ENCODE measurements around the gene XIRP1.

Gene XIRP1

DNA sequence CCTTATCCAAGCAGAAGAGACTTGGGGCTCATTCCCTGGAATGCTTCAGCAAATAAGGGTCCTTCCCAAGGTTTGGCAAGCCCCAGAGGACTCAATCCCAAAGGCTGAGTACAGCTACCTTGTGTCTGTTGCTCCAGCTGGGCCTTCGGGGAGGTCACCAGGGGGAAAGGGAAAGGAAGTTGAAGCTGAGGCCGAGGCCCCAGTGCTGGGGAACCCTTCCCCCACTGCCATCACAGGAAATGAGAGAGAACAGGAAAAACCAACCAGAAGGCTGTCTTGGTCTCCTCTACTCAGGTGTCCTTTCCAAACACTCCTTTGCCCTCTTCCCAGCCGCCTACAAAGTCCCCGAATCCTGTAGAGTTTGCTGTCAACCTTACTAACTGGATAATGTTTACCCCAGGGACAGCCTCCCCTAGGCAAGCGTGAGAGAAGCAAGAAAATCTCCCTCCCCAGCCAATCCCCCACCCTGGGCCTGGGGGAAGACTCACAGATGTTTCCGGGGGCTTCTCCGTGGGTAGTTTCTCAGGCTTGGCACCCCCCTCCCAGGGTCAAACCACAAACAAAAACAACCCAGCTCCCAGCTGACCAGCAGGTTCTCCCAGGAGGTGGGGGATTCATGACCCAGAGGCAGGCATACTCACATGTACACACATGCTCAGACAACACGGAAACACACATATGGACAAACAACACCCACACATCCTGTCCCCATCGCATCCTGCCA, 44.5 kb downstream of the XIRP1 start:
- H3K27ac ChIP-seq, result peak overlapping the region; percentile 94
- ChIA-PET CTCF (interaction anchor here (0.7 to 1.1 kb wide), 2 partner anchors 140 to 300 kb away, joined by 3 read pairs; no protein-coding TSS in a partner anchor), POLR2A (ENCODE audit: low non-redundant PET) (no interaction called here)
- TF ChIP-seq, protein P1, sequence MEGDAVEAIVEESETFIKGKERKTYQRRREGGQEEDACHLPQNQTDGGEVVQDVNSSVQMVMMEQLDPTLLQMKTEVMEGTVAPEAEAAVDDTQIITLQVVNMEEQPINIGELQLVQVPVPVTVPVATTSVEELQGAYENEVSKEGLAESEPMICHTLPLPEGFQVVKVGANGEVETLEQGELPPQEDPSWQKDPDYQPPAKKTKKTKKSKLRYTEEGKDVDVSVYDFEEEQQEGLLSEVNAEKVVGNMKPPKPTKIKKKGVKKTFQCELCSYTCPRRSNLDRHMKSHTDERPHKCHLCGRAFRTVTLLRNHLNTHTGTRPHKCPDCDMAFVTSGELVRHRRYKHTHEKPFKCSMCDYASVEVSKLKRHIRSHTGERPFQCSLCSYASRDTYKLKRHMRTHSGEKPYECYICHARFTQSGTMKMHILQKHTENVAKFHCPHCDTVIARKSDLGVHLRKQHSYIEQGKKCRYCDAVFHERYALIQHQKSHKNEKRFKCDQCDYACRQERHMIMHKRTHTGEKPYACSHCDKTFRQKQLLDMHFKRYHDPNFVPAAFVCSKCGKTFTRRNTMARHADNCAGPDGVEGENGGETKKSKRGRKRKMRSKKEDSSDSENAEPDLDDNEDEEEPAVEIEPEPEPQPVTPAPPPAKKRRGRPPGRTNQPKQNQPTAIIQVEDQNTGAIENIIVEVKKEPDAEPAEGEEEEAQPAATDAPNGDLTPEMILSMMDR (conservative IDR thresholded peaks at IDR 0.05; ENCODE audit: low read depth), result no peak
- no peak for DNase-seq (ENCODE audit: low spot score)

DNA sequence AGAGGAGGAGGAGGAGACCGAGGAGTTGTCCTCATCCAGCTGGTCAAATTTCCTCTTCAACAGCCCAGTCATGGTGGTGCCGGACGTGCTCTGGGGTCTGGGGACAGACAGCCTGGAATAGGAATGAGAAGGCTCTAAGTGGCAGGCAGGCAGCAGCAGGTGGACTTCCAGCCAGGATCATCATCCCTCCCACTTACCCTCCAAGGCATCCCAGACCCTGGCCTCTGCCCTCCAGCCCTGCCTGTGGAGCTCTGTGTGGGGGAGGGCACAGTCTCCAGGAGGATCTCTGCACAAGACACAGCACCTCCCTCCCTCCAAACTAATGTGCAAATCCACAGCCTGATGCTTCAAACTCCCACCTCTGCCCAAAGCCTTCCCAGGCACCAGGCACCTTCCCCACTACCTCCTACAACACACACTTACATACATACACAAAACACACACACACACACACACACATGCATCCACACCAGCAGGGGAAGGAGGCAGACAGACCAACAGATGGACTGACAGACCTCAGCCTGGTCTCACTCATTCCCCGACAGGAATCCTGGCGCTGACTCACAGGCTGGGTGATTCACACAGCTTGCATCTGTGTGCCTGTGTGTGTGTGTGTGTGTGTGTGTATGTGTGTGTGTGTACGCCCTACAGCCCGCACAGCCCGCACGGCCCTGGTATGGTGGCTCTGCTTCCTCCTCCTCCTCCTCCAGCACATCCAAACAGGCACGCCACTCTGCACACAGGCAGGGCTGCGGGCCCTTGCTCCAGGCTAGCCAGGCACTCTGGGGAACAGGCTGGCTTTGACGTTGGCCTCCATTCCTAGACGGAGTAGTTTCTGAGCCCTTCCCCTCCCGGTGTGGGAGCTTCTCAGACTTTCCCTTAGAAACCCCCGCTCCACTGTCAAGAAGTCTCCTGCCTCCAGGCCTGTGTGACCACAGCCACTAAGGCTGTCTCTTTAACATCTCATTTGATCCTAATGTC, 45.5 kb downstream of the XIRP1 start:
- H3K27ac ChIP-seq, result peak overlapping the region; percentile 94
- CTCF ChIA-PET, result interaction anchor here (0.6 to 1.2 kb wide), 3 partner anchors 21 to 141 kb away, joined by 3 to 6 read pairs (median 4); no protein-coding TSS in a partner anchor

DNA sequence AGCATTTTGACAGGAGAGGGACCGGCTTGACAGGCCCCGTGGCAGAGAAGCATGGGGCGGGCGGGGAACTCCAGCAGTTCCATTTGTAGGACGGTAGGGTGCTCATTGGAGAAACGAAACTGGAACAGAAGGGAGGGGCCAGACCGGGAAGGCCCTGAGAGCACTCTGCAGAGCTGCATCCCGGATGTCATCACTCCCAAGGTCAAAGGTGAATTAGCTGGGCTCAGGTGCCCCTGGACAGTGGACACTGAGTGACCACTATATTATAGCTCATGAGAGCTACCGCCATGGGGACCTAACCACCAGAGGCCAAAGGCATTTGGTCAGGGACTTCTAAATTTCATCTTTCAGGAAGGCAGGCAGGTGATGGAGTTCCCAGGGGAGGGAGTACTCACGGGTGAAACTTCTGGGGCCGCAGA, 46.3 kb downstream of the XIRP1 start:
- ChIA-PET POLR2A (ENCODE audit: low non-redundant PET) (no interaction called here), CTCF (interaction anchor here (0.7 to 1.2 kb wide), 2 partner anchors 20 to 706 kb away, joined by 3 to 6 read pairs; no protein-coding TSS in a partner anchor)
- TF ChIP-seq, protein P1 (conservative IDR thresholded peaks at IDR 0.05; ENCODE audit: low read depth), result no peak
- H3K27ac ChIP-seq, result peak overlapping the region; percentile 94
- no peak for DNase-seq (ENCODE audit: low spot score)

More for the DNA sequence above, 45.5 kb downstream of the XIRP1 start:
- TF ChIP-seq, protein P1 (conservative IDR thresholded peaks at IDR 0.05; ENCODE audit: low read depth), result no peak
- POLR2A ChIA-PET (ENCODE audit: low non-redundant PET), result no interaction called here
- DNase-seq (ENCODE audit: low spot score), result peak; percentile 81

DNA sequence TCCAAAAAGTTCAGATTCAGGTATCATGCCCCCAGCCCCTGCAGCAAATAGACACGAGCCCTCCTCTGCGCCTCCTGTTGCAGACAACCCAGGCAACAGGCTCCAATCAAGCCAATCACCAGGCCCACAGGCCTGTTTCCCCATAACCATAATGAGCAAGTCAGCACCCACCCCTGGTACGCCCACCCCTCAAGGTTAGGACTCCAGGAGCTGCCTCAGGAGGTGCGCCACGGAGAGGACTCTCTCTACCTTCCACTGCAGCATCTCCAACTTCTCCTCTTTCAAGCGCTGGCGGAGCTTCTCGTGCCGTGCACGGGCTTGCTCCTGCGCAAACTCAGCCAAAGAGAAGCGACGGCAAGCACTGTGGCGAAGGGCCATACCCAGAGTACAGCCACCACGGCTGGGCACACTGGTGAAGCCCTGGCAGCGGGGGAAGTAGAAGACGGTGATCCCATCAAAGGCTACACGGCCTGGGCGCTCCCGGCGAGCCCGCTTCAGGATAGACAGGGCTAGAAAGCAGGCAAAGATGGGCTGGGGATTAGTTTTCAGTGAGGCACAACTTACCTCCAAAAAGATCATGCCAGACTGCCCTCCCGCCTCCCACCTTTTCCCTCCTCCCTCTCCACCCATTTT, 47.5 kb downstream of the XIRP1 start:
- peak overlapping the region; percentile 91 for H3K27ac ChIP-seq
- TF ChIP-seq, protein P1 (conservative IDR thresholded peaks at IDR 0.05; ENCODE audit: low read depth), result no peak
- ChIA-PET CTCF (interaction anchor here (0.6 kb wide), 1 partner anchor 37 kb away, joined by 3 read pairs; no protein-coding TSS in a partner anchor), POLR2A (ENCODE audit: low non-redundant PET) (no interaction called here)
- no peak for DNase-seq (ENCODE audit: low spot score)

DNA sequence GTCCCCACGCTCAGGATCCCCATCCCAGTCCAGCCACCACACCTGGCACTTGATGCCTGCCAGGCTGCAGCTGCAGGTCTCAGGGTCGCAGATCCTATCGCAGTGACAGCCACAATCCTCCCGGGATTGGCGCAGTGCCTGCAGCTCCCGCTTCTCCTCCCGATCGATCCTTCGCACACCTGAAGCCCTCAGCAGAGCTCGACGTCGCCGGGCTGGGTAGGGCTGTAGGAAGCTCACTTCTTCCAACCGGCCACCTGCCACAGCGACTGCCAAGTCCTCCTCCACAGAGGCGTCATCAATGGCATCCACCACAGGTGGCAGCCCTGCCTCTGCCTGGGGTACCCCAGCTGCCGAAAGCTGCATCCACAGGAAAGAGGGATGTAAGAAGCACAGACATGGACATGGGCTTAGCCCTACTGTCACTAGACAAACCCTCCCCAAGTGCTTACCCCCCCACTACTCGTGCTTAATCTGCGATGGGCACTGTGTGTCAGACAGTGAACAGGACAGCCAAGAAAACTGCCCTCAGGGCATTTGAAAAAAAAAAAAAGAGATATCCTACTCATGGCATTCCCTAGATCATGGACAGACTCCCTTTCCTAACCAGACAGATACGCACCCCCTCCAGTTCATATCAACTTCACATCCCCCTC, 48.2 kb downstream of the XIRP1 start:
- H3K27ac ChIP-seq, result peak overlapping the region; percentile 91
- ChIA-PET CTCF (no interaction called here), POLR2A (ENCODE audit: low non-redundant PET) (no interaction called here)
- no peak for DNase-seq (ENCODE audit: low spot score)
- TF ChIP-seq, protein P1 (conservative IDR thresholded peaks at IDR 0.05; ENCODE audit: low read depth), result no peak
